Loucy (cell line): ENCODE measurements around the gene MAPK8IP2.

ENCODE experiments used
- H2AFZ ChIP-seq: fragments of 200-600 bp; sonication (generic); 2 replicates; pipeline ENCODE4 v1.6.0; 2016; ENCODE audit warnings: antibody characterized with exemption, mild to moderate bottlenecking, low read length, moderate library complexity
- H3F3A ChIP-seq: fragments of 200-600 bp; 2 replicates; pipeline ENCODE4 v1.6.0; 2016; ENCODE audit warnings: antibody characterized with exemption, low read depth, mild to moderate bottlenecking
- H3K27me3 ChIP-seq: fragments of 200-600 bp; sonication (generic); 2 replicates; pipeline ENCODE4 v1.6.1; 2014; ENCODE audit warnings: low read length, mild to moderate bottlenecking; ENCODE audit not compliant: insufficient read depth, poor library complexity, severe bottlenecking
- H3K36me3 ChIP-seq: fragments of 200-600 bp; sonication (generic); 2 replicates; pipeline ENCODE4 v1.6.1; 2016; ENCODE audit warnings: low read length; ENCODE audit not compliant: insufficient read depth
- H3K4me1 ChIP-seq: fragments of 200-600 bp; sonication (generic); 2 replicates; pipeline ENCODE4 v1.5.1; 2014; ENCODE audit warnings: low read length, mild to moderate bottlenecking; ENCODE audit not compliant: insufficient read depth, poor library complexity, severe bottlenecking
- H3K4me2 ChIP-seq: fragments of 200-600 bp; sonication (generic); 2 replicates; pipeline ENCODE4 v1.6.0; 2014; ENCODE audit warnings: antibody characterized with exemption, low read length, low read depth, mild to moderate bottlenecking; ENCODE audit not compliant: poor library complexity, severe bottlenecking
- H3K4me3 ChIP-seq: fragments of 200-600 bp; sonication (generic); 2 replicates; pipeline ENCODE4 v1.5.1; 2014; ENCODE audit warnings: low read length, mild to moderate bottlenecking, mixed read lengths; ENCODE audit not compliant: poor library complexity, severe bottlenecking
- H3K79me2 ChIP-seq: fragments of 200-600 bp; sonication (generic); 2 replicates; pipeline ENCODE4 v1.6.1; 2014; ENCODE audit warnings: low read length; ENCODE audit not compliant: insufficient read depth
- H3K9ac ChIP-seq: fragments of 200-600 bp; sonication (generic); 2 replicates; pipeline ENCODE4 v1.6.0; 2014; ENCODE audit warnings: mild to moderate bottlenecking, low read depth, low read length, moderate library complexity; ENCODE audit not compliant: poor library complexity, severe bottlenecking
- H3K9me2 ChIP-seq: fragments of 200-600 bp; sonication (generic); replicated peaks from 2 replicates; pipeline ENCODE4 v1.6.1; 2016; ENCODE audit warnings: low read depth, low read length, mixed read lengths
- H3K9me3 ChIP-seq: fragments of 200-600 bp; sonication (generic); 2 replicates; pipeline ENCODE4 v1.6.1; 2014; ENCODE audit warnings: mild to moderate bottlenecking, antibody characterized with exemption, low read length, low read depth; ENCODE audit not compliant: insufficient read depth
- H4K20me1 ChIP-seq: fragments of 200-600 bp; sonication (generic); 2 replicates; pipeline ENCODE4 v1.6.0; 2014; ENCODE audit warnings: antibody characterized with exemption, low read length, mild to moderate bottlenecking; ENCODE audit not compliant: insufficient read depth, poor library complexity, severe bottlenecking
- EZH2phosphoT487 ChIP-seq: fragments of 200-600 bp; IDR thresholded peaks from 2 replicates; pipeline ENCODE4 v1.6.1; 2018; ENCODE audit warnings: antibody characterized with exemption, mild to moderate bottlenecking, moderate library complexity, borderline replicate concordance
- TF ChIP-seq, protein P1 (sequence below): fragments of 200-600 bp; sonication (generic); conservative IDR thresholded peaks from 2 replicates; pipeline ENCODE4 v1.5.1; 2014; ENCODE audit warnings: mild to moderate bottlenecking, antibody characterized with exemption, low read length

MAPK8IP2 gene

DNA sequence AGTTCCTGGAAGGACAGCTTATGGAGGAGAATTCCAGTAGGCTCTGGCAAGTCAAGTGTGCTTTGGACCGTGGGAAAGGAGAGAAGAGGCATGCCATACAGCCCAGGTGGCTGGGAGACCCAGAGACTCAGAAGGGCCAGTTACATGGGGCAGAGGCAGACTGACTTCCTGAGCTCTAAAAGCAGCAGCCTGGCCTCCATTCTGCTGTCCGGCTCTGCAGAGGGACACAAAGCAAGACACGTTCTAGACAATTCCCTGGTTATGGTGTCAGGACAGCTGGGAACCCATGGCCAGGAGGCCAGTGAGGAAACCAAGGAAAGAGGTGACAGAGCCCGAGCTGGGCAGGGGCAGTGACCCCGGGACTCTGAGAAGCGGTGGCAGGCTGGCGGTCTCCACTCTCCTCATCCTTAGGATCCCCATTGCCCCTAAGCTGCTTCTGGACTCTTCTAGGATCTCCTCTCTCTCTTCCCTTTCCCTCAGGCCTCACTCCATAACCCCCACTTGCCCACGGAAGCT lies 25.1 kb upstream of the MAPK8IP2 start:
- peaks cover 8% of the 10 kb centered on the region; the same call in 1 of the 2 replicates for H3K36me3 ChIP-seq
- H3K9ac ChIP-seq, result no peak overlapping the region

DNA sequence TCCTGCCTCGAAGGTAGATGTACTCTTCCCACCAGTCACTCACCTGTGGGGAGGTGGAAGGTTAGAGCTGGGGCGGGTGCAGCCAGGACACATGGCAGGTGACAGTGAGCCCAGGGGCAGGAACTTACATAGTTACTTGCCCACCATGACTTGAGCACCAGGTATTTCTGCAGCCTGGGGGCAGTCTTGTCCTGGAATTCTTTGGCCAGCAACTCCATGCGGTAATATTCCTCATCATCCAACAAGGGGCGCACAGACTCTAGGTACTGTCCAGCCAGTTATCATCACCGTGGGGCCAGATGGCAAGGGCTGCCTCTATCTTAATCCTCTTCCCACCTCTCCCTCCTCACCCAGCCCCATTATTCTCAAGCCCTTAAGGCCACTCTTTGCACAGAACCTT lies 24.5 kb upstream of the MAPK8IP2 start:
- H3K9me3 ChIP-seq, result no peaks in the 10 kb centered on the region
- TF ChIP-seq EZH2phosphoT487, result no peak
- TF ChIP-seq, protein P1, sequence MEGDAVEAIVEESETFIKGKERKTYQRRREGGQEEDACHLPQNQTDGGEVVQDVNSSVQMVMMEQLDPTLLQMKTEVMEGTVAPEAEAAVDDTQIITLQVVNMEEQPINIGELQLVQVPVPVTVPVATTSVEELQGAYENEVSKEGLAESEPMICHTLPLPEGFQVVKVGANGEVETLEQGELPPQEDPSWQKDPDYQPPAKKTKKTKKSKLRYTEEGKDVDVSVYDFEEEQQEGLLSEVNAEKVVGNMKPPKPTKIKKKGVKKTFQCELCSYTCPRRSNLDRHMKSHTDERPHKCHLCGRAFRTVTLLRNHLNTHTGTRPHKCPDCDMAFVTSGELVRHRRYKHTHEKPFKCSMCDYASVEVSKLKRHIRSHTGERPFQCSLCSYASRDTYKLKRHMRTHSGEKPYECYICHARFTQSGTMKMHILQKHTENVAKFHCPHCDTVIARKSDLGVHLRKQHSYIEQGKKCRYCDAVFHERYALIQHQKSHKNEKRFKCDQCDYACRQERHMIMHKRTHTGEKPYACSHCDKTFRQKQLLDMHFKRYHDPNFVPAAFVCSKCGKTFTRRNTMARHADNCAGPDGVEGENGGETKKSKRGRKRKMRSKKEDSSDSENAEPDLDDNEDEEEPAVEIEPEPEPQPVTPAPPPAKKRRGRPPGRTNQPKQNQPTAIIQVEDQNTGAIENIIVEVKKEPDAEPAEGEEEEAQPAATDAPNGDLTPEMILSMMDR, result peak; percentile 54
- no peak overlapping the region for H2AFZ ChIP-seq
- no peaks in the 10 kb centered on the region for H4K20me1 ChIP-seq
- H3K79me2 ChIP-seq, result peaks cover 5% of the 10 kb centered on the region
- H3K27me3 ChIP-seq, result no peaks in the 10 kb centered on the region
- no peak overlapping the region for H3K4me3 ChIP-seq
- H3K36me3 ChIP-seq, result peaks cover 2% of the 10 kb centered on the region; the same call in 1 of the 2 replicates
- H3K4me2 ChIP-seq, result no peak overlapping the region
- no peaks in the 10 kb centered on the region for H3F3A ChIP-seq
- peaks cover 7% of the 10 kb centered on the region for H3K4me1 ChIP-seq
- H3K9ac ChIP-seq, result no peak overlapping the region
- no peaks in the 10 kb centered on the region for H3K9me2 ChIP-seq

More for the DNA sequence above, 25.1 kb upstream of the MAPK8IP2 start:
- H3K4me1 ChIP-seq, result peaks cover 5% of the 10 kb centered on the region
- H4K20me1 ChIP-seq, result no peaks in the 10 kb centered on the region
- H3K79me2 ChIP-seq, result no peaks in the 10 kb centered on the region
- no peak overlapping the region for H2AFZ ChIP-seq
- H3F3A ChIP-seq, result no peaks in the 10 kb centered on the region
- H3K9me3 ChIP-seq, result no peaks in the 10 kb centered on the region
- no peak overlapping the region for H3K4me2 ChIP-seq
- H3K27me3 ChIP-seq, result no peaks in the 10 kb centered on the region
- no peak overlapping the region for H3K4me3 ChIP-seq
- H3K9me2 ChIP-seq, result no peaks in the 10 kb centered on the region
- no peak for TF ChIP-seq EZH2phosphoT487
- TF ChIP-seq, protein P1, result no peak

DNA sequence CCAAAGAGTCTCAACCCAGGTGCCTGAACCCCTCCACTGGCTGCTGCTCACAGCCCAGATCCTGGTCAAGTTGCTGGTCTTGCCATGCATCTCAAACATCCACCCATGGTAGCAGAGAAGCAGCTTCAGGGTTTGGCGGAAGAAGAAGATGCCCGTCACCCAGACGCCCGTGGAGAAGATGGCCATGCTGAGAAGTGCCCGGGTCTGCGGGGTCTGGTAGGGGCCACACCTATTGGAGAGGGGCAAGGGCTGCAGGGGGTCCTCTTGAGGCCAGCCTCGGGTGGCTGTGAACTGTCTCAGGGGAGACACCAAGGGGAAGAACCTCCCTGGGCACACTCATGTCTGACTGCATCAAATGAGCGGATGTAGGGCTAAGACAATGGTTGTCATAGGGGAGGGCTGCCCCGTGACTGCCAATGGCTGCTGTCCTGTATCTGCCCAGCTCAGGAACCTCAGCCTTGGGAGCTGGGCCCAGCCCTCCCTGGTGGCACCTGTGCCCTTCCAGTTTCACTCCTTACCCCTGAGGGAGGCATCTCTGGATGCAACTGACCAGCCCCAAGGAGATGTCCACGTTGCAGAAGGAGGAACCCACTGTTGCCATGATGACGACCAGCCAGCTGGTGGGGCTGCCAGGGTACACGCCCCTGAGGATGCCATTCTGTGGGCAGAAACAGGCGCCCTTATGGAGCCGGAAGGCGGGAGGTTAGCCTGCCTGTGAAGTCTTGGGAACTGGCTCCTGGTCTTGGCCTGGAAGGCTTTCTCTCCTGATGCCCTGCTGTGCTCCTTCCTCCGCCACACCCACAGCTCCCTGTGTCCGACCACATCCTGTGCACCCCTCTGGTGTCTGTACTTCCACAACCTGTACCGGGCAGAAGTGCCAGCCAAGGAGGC lies 23.5 kb upstream of the MAPK8IP2 start:
- H3K4me2 ChIP-seq, result no peak overlapping the region
- H3K4me3 ChIP-seq, result no peak overlapping the region
- no peak overlapping the region for H2AFZ ChIP-seq
- H3K36me3 ChIP-seq, result no peaks in the 10 kb centered on the region
- H4K20me1 ChIP-seq, result no peaks in the 10 kb centered on the region
- H3F3A ChIP-seq, result no peaks in the 10 kb centered on the region
- no peak for TF ChIP-seq EZH2phosphoT487
- TF ChIP-seq, protein P1, result no peak
- no peak overlapping the region for H3K9ac ChIP-seq
- no peaks in the 10 kb centered on the region for H3K9me2 ChIP-seq
- peaks cover 15% of the 10 kb centered on the region for H3K79me2 ChIP-seq
- peaks cover 12% of the 10 kb centered on the region for H3K4me1 ChIP-seq
- no peaks in the 10 kb centered on the region for H3K9me3 ChIP-seq
- no peaks in the 10 kb centered on the region for H3K27me3 ChIP-seq
